Peyer's patch (tissue), 4 donors: ENCODE measurements around the gene ALOX5AP. TPM values are rescaled to one million over a fixed set of nuclear protein-coding genes. Genes with fewer than 3 reads are reported as not detected.
A peak's percentile ranks its signal among the peaks of the same experiment; 100 is the strongest.

Source experiments
- DNase-seq, 3 donors: peaks; one replicate each; pipeline ENCODE4 v3.0.0-alpha.2; 2017 to 2019
- H3K27ac ChIP-seq, 4 donors: fragments of 200-600 bp; sonication (generic); one replicate each; pipeline ENCODE4 v1.5.1; 2016 to 2019
- H3K27me3 ChIP-seq, 2 donors: fragments of 200-600 bp; sonication (generic); one replicate each; pipeline ENCODE4 v1.5.1; 2019
- H3K36me3 ChIP-seq, 3 donors: fragments of 200-600 bp; sonication (generic); one replicate each; pipeline ENCODE4 v1.5.1; 2016 to 2019
- H3K4me1 ChIP-seq, 4 donors: fragments of 200-600 bp; sonication (generic); one replicate each; pipeline ENCODE4 v1.5.1; 2016 to 2019
- H3K4me3 ChIP-seq, 4 donors: fragments of 200-600 bp; sonication (generic); 1 replicate in 3 of 4; 2 replicates in 1 of 4; pipeline ENCODE4 v1.5.1; 2016 to 2019; ENCODE audit warnings: mild to moderate bottlenecking in 1 of 4
- H3K9me3 ChIP-seq, 4 donors: fragments of 200-600 bp; sonication (generic); one replicate each; pipeline ENCODE4 v1.5.1; 2016 to 2019; ENCODE audit warnings: mild to moderate bottlenecking in 1 of 4
- POLR2A ChIP-seq, 2 donors: fragments of 450-650 bp; IDR thresholded peaks; one replicate each; pipeline ENCODE4 v1.5.1; 2017; ENCODE audit warnings: antibody characterized with exemption in 2 of 2, mild to moderate bottlenecking in 2 of 2, moderate library complexity in 2 of 2
- total RNA-seq, 4 donors: library from RNA; depleted of rRNA; stranded (reverse); fragments of >200 nt; gene quantifications; one replicate each; pipeline ENCODE4 v1.1.0, GENCODE V29; 2016
- TF ChIP-seq, protein P1 (sequence below), 6 experiments: fragments of 450-650 bp in 4 of 6; fragments of 200-600 bp in 2 of 6; sonication (generic) in 1 of 6; IDR thresholded peaks; one replicate each; pipeline ENCODE4 v1.5.1; 2017 to 2019; ENCODE audit warnings: antibody characterized with exemption in 6 of 6, mild to moderate bottlenecking in 3 of 6, moderate library complexity in 1 of 6

The ALOX5AP gene
- total RNA-seq, 4 donors from 2014 or later: 7.6 to 19.8 (median 13.2) TPM

DNA sequence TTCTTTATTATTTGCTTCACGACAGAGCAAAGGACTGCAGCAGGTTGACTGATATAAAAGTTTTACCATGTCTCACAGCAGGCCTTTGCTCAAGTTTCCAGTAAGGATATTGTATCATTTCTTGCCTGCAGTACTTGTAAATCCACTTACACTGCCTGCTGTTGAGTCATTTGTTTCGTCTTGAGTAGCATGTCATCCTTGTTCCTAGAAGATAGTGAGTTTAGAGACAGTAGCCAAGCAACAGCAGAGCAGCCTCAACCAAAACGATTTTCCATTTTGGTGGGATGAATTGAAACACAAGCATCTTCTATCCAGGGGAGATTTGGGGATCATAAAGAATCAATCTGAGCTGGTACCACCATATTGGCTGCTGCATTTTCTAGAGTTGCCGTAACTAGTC, 24.0 kb upstream of the ALOX5AP start:
- no peaks in the 10 kb centered on the region for H3K36me3 ChIP-seq
- H3K4me1 ChIP-seq: no peaks in the 10 kb centered on the region
- no peak overlapping the region for H3K4me3 ChIP-seq
- no peak for DNase-seq
- H3K27ac ChIP-seq: no peak overlapping the region
- H3K9me3 ChIP-seq: no peaks in the 10 kb centered on the region
- H3K27me3 ChIP-seq: no peaks in the 10 kb centered on the region
- TF ChIP-seq POLR2A (IDR thresholded peaks at IDR 0.05): no peak
- TF ChIP-seq, protein P1, sequence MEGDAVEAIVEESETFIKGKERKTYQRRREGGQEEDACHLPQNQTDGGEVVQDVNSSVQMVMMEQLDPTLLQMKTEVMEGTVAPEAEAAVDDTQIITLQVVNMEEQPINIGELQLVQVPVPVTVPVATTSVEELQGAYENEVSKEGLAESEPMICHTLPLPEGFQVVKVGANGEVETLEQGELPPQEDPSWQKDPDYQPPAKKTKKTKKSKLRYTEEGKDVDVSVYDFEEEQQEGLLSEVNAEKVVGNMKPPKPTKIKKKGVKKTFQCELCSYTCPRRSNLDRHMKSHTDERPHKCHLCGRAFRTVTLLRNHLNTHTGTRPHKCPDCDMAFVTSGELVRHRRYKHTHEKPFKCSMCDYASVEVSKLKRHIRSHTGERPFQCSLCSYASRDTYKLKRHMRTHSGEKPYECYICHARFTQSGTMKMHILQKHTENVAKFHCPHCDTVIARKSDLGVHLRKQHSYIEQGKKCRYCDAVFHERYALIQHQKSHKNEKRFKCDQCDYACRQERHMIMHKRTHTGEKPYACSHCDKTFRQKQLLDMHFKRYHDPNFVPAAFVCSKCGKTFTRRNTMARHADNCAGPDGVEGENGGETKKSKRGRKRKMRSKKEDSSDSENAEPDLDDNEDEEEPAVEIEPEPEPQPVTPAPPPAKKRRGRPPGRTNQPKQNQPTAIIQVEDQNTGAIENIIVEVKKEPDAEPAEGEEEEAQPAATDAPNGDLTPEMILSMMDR (IDR thresholded peaks at IDR 0.05): no peak

DNA sequence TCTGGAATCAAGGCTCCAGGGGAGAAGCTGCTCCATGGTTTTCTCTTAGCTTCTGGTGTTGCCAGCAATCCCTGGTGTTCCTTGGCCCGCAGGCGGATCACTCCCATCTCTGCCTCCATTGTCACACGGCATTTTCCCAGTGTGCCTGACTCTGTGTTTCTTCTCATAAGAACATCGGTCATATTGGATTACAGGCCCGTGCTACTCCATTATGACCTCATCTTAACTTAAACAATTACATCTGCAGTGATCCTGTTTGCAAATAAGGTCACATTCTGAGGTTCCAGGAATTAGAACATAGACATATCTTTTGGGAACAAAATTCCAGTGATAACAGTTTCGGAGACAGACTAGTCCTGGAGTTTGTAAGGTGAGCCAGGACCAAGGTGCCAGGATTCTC, 23.5 kb upstream of the ALOX5AP start:
- TF ChIP-seq, protein P1 (IDR thresholded peaks at IDR 0.05): no peak
- TF ChIP-seq POLR2A (IDR thresholded peaks at IDR 0.05): no peak
- DNase-seq: no peak
- Histone ChIP-seq H3K36me3 (no peaks in the 10 kb centered on the region), H3K4me3 (no peak overlapping the region), H3K27me3 (no peaks in the 10 kb centered on the region), H3K27ac (no peak overlapping the region), H3K9me3 (no peaks in the 10 kb centered on the region), H3K4me1 (no peaks in the 10 kb centered on the region)

DNA sequence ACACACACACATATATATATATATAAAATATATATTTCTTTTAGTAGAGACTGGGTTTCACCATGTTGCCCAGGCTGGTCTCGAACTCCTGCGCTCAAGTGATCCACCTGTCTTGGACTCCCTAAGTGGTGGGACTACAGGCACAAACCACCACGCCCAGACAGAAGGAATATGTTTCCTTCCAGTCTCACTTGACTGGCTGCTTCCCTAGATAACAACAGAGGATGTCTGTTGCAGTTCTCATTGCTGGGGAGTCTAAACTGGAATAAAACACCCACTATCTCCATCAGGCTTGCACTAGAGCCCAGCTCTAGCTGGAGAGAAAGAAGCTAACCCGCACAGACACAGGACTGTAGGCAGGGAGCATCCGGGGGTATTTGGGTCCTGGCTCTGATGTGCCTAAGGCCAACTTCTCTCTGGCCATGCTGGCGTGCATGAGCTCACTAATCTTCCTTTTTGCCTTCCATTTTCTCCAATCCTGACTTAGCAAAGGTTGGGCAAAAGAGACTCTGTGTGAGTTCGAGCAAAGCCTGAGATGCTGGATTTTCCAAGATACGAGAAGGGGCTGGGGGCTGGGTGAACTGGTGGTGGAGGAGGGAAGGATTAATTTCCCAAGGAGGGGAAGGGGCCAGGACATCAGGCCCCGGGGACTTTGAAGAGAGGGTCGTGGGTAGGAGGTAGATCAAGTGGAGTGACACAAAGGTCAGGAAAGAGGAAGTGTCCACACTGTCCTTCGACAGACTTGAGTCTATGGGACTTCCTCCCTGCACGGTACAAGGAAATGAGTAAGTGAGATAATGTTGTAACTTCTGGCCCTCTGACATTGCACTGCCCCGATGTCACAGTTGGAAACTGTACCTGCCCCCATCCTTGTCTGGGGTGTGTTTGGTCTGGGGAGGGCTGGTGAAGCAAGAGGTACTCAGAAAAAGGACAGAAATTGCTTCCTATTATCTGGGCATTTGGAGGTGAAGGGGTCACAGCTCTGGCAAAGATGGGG, 22.5 kb upstream of the ALOX5AP start:
- Histone ChIP-seq H3K4me1 (no peaks in the 10 kb centered on the region), H3K9me3 (no peaks in the 10 kb centered on the region), H3K27me3 (no peaks in the 10 kb centered on the region), H3K4me3 (no peak overlapping the region), H3K27ac (no peak overlapping the region), H3K36me3 (no peaks in the 10 kb centered on the region)
- no peak for TF ChIP-seq POLR2A (IDR thresholded peaks at IDR 0.05)
- TF ChIP-seq, protein P1 (IDR thresholded peaks at IDR 0.05): no peak
- peak in 1 of 3 donors; percentile 52 for DNase-seq

DNA sequence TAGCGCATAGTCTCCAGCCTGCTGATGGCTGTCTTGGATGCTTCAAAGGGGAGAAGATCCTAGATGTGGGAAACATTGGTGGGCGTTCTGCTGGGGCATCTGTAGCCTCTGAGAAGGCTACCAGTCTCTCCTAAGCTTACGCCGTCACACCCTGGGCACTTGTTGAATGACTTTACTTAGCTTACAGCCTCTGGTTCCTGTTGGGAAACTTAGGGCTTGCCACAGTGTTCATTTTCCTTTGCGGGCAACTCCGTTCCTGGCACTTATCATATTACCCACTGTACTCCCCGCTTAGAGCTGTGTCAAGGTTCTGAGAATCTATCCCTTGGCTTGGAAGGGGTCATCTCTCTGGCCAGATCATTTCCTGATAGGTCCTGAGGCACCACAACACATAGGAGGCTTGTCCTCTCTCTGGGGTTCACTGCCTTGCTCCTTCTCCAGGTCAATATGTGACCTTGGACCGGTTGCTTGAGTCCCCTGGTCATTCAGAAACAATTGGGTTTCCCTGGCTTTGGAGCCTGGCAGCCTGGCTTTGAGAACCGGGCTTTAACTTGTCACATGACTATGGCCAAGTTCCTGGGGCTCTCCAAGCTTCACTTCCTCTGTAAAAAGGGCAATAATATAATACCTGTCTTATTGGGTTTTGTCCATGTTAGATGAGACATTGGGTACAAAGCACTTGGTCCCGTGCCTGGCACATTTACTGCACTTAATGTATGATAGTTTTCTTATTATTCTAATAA, 20.5 kb upstream of the ALOX5AP start:
- Histone ChIP-seq H3K9me3 (no peaks in the 10 kb centered on the region), H3K27ac (no peak overlapping the region), H3K4me3 (no peak overlapping the region), H3K4me1 (peaks cover 0 to under 1% (median 0%) of the 10 kb centered on the region in 4 donors), H3K27me3 (no peaks in the 10 kb centered on the region), H3K36me3 (no peaks in the 10 kb centered on the region)
- no peak for DNase-seq
- no peak for TF ChIP-seq POLR2A (IDR thresholded peaks at IDR 0.05)
- TF ChIP-seq, protein P1 (IDR thresholded peaks at IDR 0.05): no peak

DNA sequence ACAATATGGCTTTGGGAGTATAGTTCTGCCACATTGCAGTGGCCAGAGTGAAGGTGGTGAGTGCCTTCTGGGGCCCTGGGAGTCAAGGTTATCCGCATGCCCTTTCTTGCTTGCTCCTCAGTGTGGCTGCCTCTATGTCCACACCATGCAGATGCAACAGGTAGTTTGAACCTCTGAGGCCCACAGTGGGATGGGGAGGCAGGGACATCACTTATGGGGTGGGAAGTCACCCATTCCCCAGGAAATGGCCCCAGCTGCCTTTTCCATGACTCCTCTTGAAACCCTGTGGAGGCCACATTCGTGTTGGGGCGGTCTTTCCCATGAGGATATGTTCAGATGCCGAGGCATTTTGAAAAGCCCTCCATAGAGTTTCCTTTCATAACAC, 20.0 kb upstream of the ALOX5AP start:
- Histone ChIP-seq H3K4me1 (peaks cover 0 to 5% (median 2%) of the 10 kb centered on the region in 4 donors), H3K4me3 (no peak overlapping the region), H3K27me3 (no peaks in the 10 kb centered on the region), H3K36me3 (no peaks in the 10 kb centered on the region), H3K9me3 (no peaks in the 10 kb centered on the region), H3K27ac (no peak overlapping the region)
- DNase-seq: no peak
- TF ChIP-seq, protein P1 (IDR thresholded peaks at IDR 0.05): no peak
- TF ChIP-seq POLR2A (IDR thresholded peaks at IDR 0.05): no peak
